HG02938 (cell line): Measurements from ENCODE around the gene DAP3.
"Not testable (repeated sequence)": the region's sequence is repeated elsewhere in the genome, so short reads cannot be mapped to it uniquely, and the experiment has no call there.

ENCODE experiments used
- ATAC-seq: cut with Tn5 transposase; IDR thresholded peaks from one replicate; pipeline ENCODE4 v1.9.1; 2021; ENCODE audit warnings: mild to moderate bottlenecking, moderate library complexity; ENCODE audit not compliant: unreplicated experiment

DAP3 gene

GRCh38 chr1:155767399-155767989 lies 78.6 kb downstream of the DAP3 start:
- ATAC-seq = not testable (repeated sequence)

GRCh38 chr1:155769257-155769656 lies 80.4 kb downstream of the DAP3 start:
- no peak for ATAC-seq

GRCh38 chr1:155773221-155773620 lies 84.3 kb downstream of the DAP3 start:
- ATAC-seq = no peak

DNA sequence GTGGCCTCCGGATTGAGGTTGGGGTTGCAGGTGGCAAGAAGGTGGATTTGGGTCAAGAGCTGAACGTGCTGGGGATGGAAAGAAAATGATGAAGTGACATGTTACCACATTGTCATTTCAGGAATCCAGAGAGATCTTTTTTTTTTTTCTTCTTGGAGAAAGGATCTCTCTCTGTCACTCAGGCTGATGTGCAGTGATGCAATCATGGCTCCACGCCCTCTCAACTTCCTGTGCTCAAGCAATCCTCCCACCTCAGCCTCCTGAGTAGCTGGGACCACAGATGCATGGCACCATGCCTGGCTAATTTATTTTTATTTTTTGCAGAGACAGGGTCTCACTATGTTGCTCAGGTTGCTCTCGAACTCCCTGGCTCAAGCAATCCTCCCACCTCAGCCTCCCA lies 87.5 kb downstream of the DAP3 start:
- ATAC-seq = no peak

DNA sequence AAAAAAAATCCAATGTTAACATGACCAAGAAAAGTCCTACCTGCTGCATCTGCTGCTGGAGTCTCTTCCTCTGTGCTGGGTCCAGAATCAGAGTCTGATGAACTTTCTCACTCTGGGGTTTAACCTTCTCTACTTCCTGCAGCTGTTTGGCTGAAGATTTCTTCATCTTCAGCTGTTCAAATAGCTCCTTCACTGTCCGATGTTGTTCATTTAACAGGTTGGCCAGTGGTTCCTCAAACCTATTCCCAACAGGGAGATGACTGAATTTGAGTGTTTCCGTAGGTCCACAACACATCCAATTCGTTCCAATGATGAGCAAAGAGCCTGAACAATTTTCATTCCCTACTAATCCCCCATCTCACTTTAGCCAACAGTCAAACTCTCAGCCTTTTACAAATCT lies 88.7 kb downstream of the DAP3 start:
- no peak for ATAC-seq
